ENCODE results near the gene CCDC57.
"Not testable (repeated sequence)": the region's sequence is repeated elsewhere in the genome, so short reads cannot be mapped to it uniquely, and the experiment has no call there.

The CCDC57 gene

GRCh38 chr17:82149401-82150099 lies 63.1 kb downstream of the CCDC57 start:
- DNase-seq, result no peak

- no peak for DNase-seq
Observed at GRCh38 chr17:82148997-82149396, 63.6 kb downstream of the CCDC57 start.

GRCh38 chr17:82148011-82148410 lies 64.6 kb downstream of the CCDC57 start:
- DNase-seq, result no peak

DNA sequence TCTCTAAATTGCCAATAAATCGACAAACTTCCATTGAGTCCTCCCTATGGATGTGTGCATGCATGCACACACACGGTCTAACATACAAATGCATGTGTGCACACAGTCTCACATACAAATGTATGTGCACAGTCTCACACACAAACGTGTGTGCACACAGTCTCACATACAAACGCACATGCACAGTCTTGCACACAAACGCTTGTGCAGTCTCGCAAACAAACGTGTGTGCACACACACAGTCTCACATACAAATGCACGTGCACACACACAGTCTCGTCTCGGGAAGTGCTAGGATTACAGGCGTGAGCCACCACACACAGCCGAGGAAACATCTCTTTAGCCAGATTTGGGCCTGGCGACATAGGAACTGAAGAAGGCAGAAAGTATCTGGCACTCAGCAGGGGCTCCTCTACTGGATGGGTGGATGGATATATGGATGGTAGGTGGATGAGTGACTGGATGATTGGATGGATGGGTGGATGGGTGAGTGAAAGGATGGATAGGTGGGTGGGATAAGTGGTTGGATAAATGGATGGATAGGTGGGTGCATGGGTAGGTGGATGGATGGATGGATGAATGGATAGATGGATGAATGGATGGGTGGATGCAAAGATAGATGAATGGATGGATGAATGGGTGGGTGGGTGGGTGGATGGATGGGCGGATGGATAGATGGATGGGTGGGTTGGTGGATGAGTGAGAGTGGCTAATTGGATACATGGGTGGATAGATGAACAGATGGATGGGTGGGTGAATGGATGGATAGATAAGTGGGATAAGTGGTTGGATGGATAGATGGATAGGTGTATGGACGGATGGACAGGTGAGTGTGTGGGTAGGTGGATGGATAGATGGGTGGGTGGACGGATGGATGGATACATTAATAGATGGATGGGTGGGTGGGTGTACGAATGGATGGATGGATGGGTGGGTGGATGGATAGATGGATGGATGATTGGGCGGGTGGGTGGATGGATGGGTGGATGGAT lies 65.7 kb downstream of the CCDC57 start:
- DNase-seq, result no peak

- no peak for DNase-seq
Observed at GRCh38 chr17:82145550-82146155, 67.0 kb downstream of the CCDC57 start.

DNA sequence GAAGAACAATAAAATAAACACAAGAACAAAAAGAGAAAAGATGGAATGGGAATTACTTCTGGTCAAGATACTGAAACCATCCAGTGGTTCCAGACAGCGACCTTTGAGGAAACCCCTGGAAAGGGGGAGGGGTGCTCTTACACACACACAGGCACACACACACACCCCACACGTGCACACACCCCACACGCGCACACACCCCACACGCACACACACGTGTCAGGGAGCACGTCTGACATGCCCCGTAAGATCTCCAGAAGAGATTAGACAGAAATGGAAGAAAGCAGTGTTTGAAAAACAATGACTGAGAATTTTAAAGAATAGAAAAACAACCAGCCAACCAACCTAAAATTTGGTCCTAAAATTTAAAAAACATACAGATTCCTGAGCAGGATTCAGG lies 69.3 kb downstream of the CCDC57 start:
- no peak for DNase-seq

GRCh38 chr17:82139961-82140360 lies 72.7 kb downstream of the CCDC57 start:
- not testable (repeated sequence) for DNase-seq

DNA sequence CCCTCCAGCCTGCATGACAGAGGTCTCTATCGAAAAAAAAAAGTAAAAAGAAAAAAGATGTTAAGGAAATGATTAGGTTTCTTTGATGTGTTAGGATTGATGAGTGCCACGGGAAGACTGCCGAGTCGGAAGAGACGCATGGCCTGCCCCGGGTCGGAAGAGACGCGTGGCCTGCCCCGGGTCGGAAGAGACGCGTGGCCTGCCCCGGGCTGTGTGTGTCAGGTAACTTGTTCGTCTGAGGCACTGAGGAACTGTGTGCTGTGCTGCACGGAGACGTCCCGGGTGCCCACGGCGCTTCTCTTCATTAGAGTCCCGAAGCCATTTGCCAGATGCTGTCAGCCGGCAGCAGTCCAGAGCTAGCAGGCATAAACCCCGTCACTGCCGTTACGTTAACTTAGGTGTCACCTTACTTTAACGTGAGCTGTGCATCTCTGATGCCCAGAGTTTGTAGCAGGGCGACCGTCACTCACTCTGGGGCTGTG lies 74.1 kb downstream of the CCDC57 start:
- DNase-seq, result no peak

DNA sequence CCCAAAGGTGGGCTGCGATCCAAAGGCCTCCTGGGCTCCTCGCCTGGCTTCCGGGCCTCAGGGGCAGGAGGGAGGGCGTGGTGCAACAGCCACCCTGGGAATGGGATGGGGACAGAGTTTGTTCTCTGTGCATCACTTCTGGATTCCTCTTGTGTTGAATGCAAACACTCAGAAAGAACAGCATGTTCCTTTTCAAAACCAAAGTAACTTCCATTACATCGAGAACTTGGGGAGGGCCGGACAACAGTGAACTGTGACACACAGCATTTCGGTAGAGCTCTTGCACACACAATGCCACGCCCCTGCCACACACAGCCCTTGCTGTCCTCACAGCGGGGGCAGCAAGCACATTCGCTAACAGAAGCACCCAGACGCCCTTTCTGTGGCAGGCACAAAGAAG lies 78.5 kb downstream of the CCDC57 start:
- DNase-seq, result no peak

GRCh38 chr17:82133166-82133953 lies 79.3 kb downstream of the CCDC57 start:
- not testable (repeated sequence) for DNase-seq

DNA sequence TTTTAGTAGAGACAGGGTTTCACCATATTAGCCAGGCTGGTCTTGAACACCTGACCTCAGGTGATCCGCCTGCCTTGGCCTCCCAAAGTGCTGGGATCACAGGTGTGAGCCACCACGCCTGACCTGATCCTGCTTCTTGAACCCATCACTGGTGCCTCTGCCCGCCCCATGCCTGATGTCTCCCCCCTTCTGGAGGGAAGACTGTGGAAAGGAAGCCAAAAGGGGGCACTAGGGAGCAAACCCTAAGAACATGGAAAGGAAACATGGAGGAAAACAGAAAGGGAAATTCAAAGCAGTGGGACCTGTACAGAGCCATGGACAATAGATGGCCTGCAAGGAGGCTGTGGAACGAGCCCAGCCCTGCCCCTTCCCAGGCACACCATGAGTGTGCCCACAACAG lies 83.5 kb downstream of the CCDC57 start:
- no peak for DNase-seq

DNA sequence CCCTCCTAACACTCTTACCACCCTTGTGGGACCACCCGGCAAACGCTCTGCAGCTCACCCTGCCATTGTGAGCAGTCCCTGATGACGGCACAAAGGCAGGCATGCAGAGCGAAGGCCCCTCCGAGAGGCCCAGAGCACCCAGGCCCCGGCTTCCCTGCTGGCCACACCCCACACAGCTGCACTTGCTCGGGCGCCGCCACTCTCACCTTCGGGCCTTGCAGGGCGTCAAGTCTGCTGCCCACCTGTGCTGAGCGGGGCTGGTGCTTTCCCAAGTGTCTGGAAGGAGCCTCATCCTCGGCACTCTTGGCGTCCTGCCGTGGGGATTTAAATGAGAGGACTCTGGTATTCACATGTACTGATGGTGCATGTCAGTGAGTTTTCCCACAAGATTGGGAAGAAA lies 84.4 kb downstream of the CCDC57 start:
- no peak for DNase-seq

DNA sequence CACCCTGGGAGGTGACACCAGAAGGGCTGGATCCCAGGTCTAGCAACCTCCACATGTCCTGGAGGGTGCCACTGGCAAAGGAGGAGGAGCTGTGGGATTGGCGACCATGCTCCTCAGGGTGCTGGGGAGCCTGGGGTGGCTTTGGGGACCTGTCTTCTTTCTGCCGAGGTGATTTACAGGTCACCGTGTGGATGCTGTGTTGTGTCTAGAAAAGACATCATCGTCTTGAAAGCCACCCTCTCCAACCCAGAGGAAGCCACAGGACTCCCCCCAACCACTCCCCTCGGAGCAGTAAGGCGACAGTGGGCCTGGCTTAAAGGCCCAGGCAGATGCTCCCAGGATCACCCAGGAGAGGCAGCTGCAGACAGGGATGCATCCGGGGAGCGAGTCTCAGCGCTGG lies 84.9 kb downstream of the CCDC57 start:
- DNase-seq, result no peak

GRCh38 chr17:82127315-82127595 lies 85.4 kb downstream of the CCDC57 start:
- no peak for DNase-seq

- no peak for DNase-seq
Observed at GRCh38 chr17:82126556-82127314, 85.9 kb downstream of the CCDC57 start.

DNA sequence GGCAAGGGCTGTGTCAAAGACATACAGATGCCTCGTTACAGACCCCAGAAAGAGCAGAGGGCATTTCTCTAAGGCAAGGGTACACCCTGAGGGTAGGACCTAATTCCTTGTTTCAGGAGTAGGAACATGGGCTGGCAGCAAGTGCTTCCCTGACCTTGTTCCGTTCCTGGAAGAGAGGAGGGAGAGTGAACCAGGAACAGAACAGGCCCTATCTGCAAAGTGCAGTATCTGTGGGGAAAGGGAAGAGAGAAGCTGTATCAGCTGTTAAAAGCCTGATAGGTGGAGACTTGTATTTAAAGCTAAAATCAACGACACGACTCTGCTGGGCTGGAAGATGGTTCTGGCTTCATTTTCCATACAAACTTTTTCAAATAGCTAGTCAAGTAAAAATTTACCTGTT lies 88.5 kb downstream of the CCDC57 start:
- DNase-seq, result no peak

- DNase-seq, result no peak
Observed at GRCh38 chr17:82121660-82122629, 90.7 kb downstream of the CCDC57 start.

DNA sequence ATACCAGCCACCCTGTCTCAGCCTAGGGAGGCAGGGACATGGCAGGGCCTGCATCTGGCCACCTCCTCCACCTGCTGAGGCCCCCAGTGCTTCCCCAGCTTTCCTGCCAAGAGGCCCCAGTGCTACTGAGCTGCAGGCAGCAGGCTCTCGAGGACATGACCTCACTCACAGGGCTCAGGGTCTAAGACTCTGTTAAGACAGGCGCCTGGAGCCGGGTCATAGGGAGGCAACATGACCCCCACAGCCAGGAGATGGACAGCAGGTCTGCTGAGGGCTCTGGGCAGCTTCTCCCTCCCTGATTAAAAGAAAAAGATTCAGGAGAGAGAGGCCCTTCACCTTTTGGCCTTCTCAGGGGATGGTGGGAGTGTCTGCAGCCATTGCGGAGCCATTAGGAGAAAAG lies 91.4 kb downstream of the CCDC57 start:
- DNase-seq, result no peak

DNA sequence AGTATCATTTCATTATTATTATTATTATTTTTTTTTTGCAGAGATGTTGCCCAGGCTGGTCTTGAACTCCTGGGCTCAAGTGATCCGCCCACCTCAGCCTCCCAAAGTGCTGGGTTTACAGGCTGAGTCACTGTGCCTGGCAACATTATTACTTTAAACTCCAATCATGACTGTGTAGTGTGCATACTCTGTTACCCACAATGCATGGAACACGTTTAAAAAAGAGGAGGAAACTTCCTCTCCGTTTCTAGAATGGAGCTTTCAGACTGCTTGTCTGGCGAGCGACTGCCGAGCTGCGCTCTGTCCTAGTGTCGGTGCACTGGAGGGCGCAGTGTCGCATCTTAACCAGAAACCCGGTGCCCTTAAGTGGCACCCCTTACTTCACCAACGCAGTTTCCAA lies 92.5 kb downstream of the CCDC57 start:
- DNase-seq, result no peak

DNA sequence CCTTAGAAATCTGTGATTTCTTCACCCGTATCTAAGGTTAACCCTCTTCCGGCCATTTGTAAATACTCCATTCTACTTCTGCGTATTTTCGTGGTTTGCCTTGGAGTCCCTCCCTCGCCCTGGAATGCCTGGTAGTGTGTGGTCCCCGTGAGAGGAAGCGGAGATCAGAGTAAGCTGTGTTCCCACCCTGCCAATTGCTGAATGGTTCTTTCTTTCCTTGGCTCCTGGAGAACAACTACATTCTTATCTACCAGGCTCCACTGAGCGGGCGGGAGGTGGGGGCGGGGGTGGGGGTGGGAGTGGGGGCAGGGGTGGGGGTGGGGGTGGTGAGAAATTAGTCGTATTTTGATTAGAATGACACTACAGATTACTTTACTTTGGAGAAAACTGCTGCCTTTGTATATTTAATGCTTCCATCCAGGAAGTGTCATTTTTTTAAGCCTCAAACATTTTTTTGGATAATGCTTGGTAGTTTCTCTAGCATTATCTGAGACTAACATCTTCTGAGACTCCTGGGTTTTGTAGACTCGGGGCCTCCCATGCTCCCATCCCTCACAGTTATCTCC lies 93.7 kb downstream of the CCDC57 start:
- no peak for DNase-seq

All from AML-193 (cell line).